HEK293 (cell line): ENCODE data around the gene CNKSR3.

Experiments
- HIC1 ChIP-seq: fragments of 450-650 bp; formaldehyde crosslinking; IDR thresholded peaks from 2 replicates; pipeline ENCODE4 v1.5.1; 2016; ENCODE audit warnings: missing biosample characterization, missing genetic modification characterization
- TF ChIP-seq, protein P1 (sequence below): fragments of 450-650 bp; formaldehyde crosslinking; IDR thresholded peaks from 2 replicates; pipeline ENCODE4 v1.5.1; 2017; ENCODE audit warnings: missing biosample characterization, missing genetic modification characterization

DNA sequence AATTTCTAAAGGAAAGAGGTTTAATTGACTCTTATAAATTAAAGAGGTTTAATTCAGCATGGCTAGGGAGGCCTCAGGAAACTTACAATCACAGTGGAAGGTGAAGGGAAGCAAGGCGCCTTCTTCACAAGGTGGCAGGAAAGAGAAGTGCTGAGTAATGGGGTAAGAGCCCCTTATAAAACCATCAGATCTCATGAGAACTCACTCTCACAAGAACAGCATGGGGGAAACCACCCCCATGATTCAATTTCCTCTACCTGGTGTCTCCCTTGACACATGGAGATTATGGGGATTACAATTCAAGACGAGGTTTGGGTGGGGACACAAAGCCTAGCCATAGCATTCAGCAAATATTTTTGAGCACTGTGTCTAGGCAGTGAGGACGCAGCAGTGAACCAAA lies 150.0 kb downstream of the CNKSR3 start:
- no peak for TF ChIP-seq HIC1 (tag by site-specific recombination)
- TF ChIP-seq, protein P1, sequence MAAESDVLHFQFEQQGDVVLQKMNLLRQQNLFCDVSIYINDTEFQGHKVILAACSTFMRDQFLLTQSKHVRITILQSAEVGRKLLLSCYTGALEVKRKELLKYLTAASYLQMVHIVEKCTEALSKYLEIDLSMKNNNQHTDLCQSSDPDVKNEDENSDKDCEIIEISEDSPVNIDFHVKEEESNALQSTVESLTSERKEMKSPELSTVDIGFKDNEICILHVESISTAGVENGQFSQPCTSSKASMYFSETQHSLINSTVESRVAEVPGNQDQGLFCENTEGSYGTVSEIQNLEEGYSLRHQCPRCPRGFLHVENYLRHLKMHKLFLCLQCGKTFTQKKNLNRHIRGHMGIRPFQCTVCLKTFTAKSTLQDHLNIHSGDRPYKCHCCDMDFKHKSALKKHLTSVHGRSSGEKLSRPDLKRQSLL, result no peak
